ENCODE measurements around the gene PRELP.

The PRELP gene

DNA sequence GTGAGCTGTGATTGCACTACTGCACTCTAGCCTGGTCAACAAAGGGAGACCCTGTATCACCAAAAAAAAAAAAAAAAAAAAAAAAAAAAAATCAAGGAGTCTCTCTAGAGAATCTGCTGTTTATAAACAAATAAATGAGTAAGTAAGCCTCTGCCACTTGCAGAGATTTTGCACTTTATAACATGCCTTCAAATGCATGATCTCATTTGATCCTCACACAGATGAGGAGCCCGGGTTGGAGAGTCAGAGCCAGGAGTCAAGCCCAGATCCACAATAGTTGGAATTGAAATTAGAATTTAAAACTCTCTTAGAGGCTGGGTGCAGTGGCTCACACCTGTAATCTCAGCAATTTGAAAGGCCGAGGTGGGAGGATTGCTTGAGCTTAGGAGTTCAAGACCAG, 4.0 kb downstream of the PRELP start:
- DNase-seq, result no peak

- no peak for DNase-seq
Observed at GRCh38 chr1:203480084-203480483, 4.5 kb downstream of the PRELP start.

DNA sequence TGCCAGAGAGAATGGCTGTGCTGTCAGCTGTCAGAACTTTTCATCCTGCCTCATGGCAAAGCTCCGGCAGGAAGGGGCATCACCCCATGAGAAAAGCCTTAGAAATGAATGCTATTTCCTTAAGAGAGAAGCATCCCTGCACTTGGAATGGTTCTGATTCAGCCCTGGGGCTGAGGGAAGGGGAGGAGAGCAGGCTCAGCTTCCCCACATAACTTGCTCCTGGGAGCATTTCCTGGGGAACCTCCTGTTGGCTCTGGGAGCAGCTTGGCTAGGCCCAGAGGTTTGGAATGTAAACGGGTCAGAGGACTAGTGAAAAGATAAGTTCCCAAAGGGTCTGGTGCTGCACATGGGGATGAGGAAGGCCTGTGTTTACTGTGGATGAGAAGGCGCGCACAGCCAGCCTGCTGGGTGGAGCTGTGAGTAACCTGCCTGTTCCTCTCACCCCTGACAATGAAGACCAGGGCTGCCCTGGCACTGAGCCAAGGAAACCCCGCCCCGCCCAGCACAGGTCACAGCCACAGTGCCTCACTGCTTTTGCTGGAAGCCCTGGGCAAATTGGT, 5.0 kb downstream of the PRELP start:
- DNase-seq, result peak; percentile 31 to 61

DNA sequence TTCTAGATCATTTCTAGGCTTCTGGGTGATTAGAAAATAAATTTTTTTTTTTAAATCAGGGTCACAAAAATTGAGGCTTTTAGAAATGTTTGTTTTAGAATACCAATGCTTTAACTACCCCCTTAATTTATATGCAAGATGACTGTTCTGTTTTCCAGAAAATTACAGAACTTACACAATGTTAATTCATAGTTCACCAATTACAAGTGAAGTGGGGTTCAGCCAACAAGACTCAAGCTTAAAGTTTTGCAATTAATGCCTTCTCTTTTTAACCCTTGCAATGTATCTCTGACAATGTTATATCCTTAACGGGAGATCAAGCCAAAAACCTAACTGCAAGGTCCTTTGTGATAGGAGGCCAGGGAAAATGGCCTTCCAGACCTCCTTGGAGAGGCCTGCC, 5.6 kb downstream of the PRELP start:
- DNase-seq, result no peak

- no peak for DNase-seq
Observed at GRCh38 chr1:203486618-203487370, 11.2 kb downstream of the PRELP start.

DNA sequence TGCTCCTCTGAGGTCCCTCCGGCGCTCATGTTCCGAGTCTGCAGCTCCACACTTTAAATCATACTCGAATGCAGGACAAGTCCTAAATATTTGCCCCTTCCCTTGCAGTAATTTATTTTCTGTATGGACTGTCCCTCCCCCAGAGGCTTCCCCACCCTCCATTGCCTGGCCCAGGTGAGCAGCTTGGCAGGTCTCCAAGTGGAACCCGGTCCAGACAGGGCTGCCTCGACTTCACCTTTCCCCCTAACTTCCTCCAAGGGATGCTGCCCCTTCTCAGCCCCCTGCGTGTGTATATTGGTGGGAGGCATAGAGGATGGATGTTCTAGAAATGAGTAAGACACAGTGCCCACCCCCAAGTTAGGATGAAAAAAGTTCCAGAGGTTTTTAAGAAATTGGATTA, 12.9 kb downstream of the PRELP start:
- DNase-seq, result no peak

DNA sequence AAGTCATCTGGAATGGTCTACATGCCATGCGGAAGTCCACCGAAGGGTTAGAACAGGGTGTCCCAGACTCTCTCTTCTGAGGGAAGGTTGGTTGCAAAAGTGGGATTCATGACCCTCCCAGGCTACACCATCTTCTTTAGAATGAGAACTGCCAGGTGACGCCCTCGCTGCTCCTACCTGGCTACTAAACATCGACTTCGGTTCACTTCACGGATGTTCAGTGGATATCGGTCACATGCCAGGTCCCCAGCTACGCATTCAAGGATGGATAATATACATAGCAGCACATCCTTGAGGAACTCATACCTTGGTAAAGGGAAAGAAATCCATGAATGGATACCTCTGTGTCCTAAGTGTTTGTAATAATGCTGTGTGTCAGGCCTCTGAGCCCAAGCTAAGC, 15.0 kb downstream of the PRELP start:
- DNase-seq, result no peak

- no peak for DNase-seq
Observed at GRCh38 chr1:203491664-203492063, 16.1 kb downstream of the PRELP start.

DNA sequence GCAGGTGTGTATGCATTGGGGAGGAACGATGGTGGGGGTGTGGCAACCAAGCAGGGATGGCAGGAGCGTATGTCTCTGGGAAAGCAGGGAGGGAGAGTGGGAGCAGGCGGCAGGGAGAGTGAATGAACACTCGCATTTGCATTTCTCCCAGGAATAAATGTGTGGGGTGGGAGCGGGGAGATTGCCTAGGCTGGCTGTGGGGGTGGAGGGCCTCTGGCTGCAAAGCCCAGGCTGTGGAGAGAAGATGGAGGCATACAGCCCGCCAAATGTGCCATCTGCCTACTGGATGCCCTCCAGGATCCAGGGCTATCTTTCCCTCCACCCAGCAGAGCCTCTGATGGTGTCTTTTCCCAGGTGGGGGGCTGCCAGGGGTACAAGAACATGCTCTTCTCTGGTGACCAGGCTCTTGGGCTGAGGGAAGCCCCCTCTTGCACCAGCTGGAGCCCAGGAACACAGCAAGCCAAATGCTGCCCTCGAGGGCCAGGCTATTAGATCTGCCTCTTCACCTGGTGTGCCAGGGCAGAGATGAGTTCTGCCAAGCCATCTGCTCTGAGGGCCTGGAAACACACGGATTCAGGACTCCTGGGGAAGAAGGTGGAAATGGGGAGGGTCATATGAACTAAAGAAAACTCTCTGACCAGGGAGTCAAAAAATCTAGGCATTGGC, 16.6 kb downstream of the PRELP start:
- DNase-seq, result no peak

DNA sequence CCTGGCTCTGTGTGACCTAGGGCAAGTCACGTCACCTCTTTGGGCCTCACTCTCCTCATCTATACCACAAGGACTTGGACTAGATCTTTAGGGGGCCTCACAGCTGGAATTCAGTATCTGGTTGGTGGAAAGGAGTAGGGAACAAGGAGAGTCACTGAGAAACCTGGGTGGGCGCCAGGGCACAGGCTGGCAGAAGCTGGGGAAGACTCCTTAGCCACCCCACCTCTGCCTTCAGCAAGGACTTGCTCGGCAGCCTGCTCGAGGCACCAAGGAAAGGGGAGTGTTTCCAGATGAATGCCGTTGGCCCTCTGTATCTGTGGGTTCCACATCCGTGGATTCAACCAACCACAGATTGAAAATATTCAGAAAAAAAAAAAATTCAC, 17.1 kb downstream of the PRELP start:
- DNase-seq, result no peak

- no peak for DNase-seq
Observed at GRCh38 chr1:203493901-203494300, 18.3 kb downstream of the PRELP start, which contains the start of gene OPTC. OPTC (plus strand) TSS chr1:203494153; CDS start chr1:203496006, 1,853 bp downstream.

GRCh38 chr1:203495845-203496244, 20.2 kb downstream of the PRELP start:
- DNase-seq, result no peak

DNA sequence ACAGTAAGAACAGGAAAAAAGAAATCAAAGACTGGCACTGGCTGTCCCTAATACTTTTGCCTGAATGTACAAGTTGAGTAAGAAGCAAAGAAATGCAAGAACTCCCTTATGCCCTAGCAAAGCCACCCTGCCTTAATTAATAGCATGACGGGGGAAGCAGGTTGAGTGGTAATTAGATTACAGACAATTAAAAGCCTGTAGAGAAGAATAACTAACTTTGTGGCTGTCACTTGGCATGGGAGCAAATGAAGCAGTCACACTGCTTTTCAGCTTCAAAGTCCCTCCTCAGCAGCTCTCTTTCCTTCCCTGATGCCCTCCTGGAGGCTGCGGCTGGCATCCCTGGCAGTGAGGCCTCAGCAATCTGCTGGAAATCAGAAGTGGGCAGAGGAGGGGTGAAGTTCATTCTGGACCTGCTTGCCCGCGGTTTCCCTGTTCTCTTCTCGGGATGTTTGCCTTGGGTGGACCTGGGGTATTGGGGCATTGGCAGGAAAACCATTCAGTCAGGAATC, 21.7 kb downstream of the PRELP start:
- no peak for DNase-seq

- DNase-seq, result no peak
Observed at GRCh38 chr1:203499643-203500278, 24.2 kb downstream of the PRELP start.

DNA sequence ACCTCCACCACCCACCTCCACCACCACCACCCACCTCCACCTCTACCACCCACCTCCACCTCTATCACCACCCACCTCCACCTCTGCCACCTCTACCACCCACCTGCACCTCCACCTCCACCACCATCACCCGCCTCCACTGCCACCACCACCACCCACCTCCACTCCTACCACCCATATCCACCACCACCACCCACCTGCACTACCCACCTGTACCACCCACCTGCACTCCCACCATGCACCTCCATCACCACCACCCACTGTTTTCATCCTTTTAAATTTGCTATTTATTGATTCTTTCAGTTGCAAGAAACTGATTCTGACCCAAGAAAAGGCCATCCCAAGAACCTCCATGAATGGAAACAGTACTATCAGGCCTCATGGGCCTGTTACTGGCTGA, 24.7 kb downstream of the PRELP start:
- DNase-seq, result no peak

DNA sequence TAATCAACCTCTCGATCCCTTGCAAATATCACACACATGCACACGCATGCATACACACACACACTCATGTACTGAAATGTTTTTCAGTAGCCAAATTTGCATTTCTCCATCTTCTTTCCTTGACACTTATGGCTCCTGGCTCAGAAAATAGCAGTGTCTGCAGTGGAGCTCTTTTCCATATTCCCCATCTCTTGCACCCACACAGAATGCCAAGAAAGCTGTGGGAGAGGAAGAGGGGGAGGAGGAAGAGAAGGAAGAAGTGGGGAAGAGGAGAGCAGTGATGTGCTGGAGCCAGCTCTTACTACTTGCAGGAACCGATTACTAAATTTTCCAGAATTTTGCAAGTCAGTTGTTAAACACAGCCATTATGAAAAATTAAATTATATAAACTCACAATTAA, 28.2 kb downstream of the PRELP start:
- DNase-seq, result no peak

- peak; percentile 82 to 85 for DNase-seq
Observed at GRCh38 chr1:203504400-203505250, 29.0 kb downstream of the PRELP start.

GRCh38 chr1:203505526-203506204, 30.1 kb downstream of the PRELP start:
- no peak for DNase-seq

DNA sequence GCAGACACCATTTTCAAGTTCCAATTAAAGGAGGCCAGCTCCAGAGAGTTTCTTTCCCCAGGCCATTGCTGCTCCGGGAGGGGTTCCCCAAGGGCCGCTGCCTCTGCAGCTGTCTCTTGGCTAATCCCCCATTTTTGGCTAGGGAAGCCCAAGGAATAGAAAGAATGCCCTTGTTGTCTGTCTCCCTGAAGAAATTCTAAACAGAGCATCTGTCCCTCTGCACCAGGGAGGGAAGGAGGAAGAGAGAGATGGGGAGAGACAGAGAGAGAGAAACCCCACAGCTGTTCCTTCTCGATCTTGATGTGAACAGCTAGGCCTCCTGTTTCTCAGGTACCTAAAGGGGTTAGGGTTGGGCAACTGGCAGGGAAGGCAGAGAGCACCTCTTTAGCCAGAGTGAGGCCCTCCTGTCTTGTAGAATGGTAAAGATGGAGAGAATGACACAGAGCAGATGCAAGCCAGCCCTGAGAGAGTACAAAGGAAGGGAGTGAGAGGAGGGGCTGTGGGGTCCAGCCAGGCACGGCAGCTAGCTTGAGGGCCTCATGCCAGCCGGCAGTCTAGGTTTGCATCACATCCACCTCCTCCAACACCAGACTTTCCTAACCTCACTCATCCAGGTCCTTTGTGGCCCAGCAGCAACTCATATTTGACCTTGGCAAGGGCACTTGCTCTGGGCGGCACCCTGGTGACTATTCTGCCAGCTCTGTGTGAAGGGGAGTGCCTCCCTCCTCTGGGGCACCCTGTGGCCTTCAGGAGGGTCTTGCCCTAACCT, 31.4 kb downstream of the PRELP start:
- no peak for DNase-seq

GRCh38 chr1:203507759-203508158, 32.2 kb downstream of the PRELP start:
- no peak for DNase-seq

DNA sequence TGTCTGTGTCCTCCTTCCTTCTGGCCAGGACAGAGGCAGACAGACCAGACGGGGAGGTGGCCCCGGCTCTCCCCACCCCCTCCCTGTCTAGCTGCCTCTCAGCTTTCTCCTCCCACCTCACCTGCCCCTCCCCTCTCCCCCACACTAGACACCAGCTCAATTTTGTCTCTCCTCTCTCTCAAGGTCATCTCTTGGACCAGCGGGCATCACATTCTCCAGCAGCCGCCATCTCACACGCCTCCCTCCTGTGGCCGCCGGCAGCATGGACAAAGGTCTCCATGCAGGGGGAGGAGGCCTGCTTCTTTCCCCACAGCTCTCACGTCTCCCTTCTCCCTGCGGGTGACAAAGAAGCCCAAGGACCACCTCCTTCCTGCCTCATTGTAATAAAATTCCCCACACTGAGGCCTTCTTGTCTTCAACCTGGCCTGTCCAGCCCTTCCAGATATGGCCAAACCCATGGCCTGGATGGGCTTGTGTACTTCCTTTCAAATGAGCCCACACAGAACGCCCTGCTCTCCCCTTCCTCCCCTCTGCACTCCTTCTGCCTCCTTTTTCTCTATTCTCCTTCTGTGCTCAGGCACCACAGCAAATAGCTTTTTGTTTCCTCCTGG, 33.0 kb downstream of the PRELP start:
- no peak for DNase-seq

All from stimulated activated CD4-positive, alpha-beta T cell treated with anti-CD3 and anti-CD28 coated beads, Interleukin-2, amount 100 ng/mL, for 24 hours (primary cell).